Neural progenitor cell (in vitro differentiated cells): ENCODE data around the gene SIM2. TPM values are rescaled to one million over a fixed set of nuclear protein-coding genes. Genes with fewer than 3 reads are reported as not detected.

Source experiments
- DNase-seq: peaks from one replicate; pipeline ENCODE4 v3.0.0-alpha.2; 2016; ENCODE audit warnings: low spot score
- H2AFZ ChIP-seq: fragments of 200-600 bp; sonication (generic); replicated peaks from 2 replicates; pipeline ENCODE4 v1.6.1; 2016; ENCODE audit warnings: antibody characterized with exemption
- H3F3A ChIP-seq: fragments of 200-600 bp; sonication (generic); 2 replicates; pipeline ENCODE4 v1.6.1; 2016; ENCODE audit warnings: antibody characterized with exemption, low read depth
- H3K27ac ChIP-seq: fragments of 200-600 bp; sonication (generic); 2 replicates; pipeline ENCODE4 v1.5.1; 2016; ENCODE audit warnings: mild to moderate bottlenecking
- H3K27me3 ChIP-seq: fragments of 200-600 bp; sonication (generic); 2 replicates; pipeline ENCODE4 v1.6.1; 2016; ENCODE audit warnings: mild to moderate bottlenecking, moderate library complexity
- H3K36me3 ChIP-seq: fragments of 200-600 bp; sonication (generic); 2 replicates; pipeline ENCODE4 v1.5.1; 2016
- H3K4me1 ChIP-seq: fragments of 200-600 bp; sonication (generic); 2 replicates; pipeline ENCODE4 v1.6.1; 2016; ENCODE audit warnings: mixed run types
- H3K4me2 ChIP-seq: fragments of 200-600 bp; sonication (generic); 2 replicates; pipeline ENCODE4 v1.6.1; 2016
- H3K4me3 ChIP-seq: fragments of 200-600 bp; sonication (generic); 2 replicates; pipeline ENCODE4 v1.5.1; 2016
- H3K79me2 ChIP-seq: fragments of 200-600 bp; sonication (generic); 2 replicates; pipeline ENCODE4 v1.6.1; 2016; ENCODE audit warnings: low read depth
- H3K9ac ChIP-seq: fragments of 200-600 bp; sonication (generic); 2 replicates; pipeline ENCODE4 v1.6.1; 2016
- H3K9me3 ChIP-seq: fragments of 200-600 bp; sonication (generic); 2 replicates; pipeline ENCODE4 v1.5.1; 2016; ENCODE audit warnings: low read depth
- H4K20me1 ChIP-seq: fragments of 200-600 bp; sonication (generic); 2 replicates; pipeline ENCODE4 v1.6.1; 2016; ENCODE audit warnings: low read depth
- H3K27ac Mint-ChIP-seq: 3 replicates; pipeline ENCODE4 v1.8.0; 2021; ENCODE audit warnings: mixed read lengths
- H3K27me3 Mint-ChIP-seq: 2 replicates; pipeline ENCODE4 v1.8.0; 2022; ENCODE audit warnings: low read depth, mild to moderate bottlenecking, inconsistent platforms, moderate library complexity, mixed read lengths; ENCODE audit not compliant: insufficient read depth
- H3K36me3 Mint-ChIP-seq: 3 replicates; pipeline ENCODE4 v1.8.0; 2021; ENCODE audit warnings: mixed read lengths
- H3K4me1 Mint-ChIP-seq: 3 replicates; pipeline ENCODE4 v1.8.0; 2021; ENCODE audit warnings: mixed read lengths
- H3K4me3 Mint-ChIP-seq: 3 replicates; pipeline ENCODE4 v1.8.0; 2021; ENCODE audit warnings: mild to moderate bottlenecking, moderate library complexity, mixed read lengths
- H3K9me3 Mint-ChIP-seq: 3 replicates; pipeline ENCODE4 v1.8.0; 2020; ENCODE audit warnings: mixed read lengths
- CTCF ChIP-seq: fragments of 200-600 bp; sonication (generic); IDR thresholded peaks from 2 replicates; pipeline ENCODE4 v1.5.1; 2017; ENCODE audit warnings: antibody characterized with exemption, mild to moderate bottlenecking
- EZH2 ChIP-seq: fragments of 200-600 bp; sonication (generic); IDR thresholded peaks from 2 replicates; pipeline ENCODE4 v1.6.1; 2017; ENCODE audit warnings: antibody characterized with exemption, mild to moderate bottlenecking, moderate library complexity
- EZH2phosphoT487 ChIP-seq: fragments of 200-600 bp; sonication (generic); IDR thresholded peaks from 2 replicates; pipeline ENCODE4 v1.6.1; 2017; ENCODE audit warnings: antibody characterized with exemption
- total RNA-seq: library from RNA; depleted of rRNA; stranded (reverse); fragments of >200 nt; gene quantifications from 2 replicates; pipeline ENCODE4 v1.2.3, GENCODE V29; 2015; ENCODE audit warnings: low replicate concordance

Gene SIM2
- total RNA-seq, 1 donor from 2014 or later, result not detected

GRCh38 chr21:36743446-36743845 is 44.5 kb downstream of the SIM2 start:
- no peak overlapping the region for H3K27ac Mint-ChIP-seq
- Histone ChIP-seq H3K36me3 (no peaks in the 10 kb centered on the region), H3K4me2 (no peak overlapping the region), H3K9me3 (no peaks in the 10 kb centered on the region), H3K27ac (no peak overlapping the region), H3F3A (peaks cover 9% of the 10 kb centered on the region), H3K4me1 (peaks cover 11% of the 10 kb centered on the region), H3K79me2 (no peaks in the 10 kb centered on the region), H4K20me1 (no peaks in the 10 kb centered on the region), H3K27me3 (peaks cover 35% of the 10 kb centered on the region), H3K4me3 (no peak overlapping the region), H3K9ac (no peak overlapping the region), H2AFZ (no peak overlapping the region)
- no peaks in the 10 kb centered on the region for H3K9me3 Mint-ChIP-seq
- peaks cover 20% of the 10 kb centered on the region for H3K4me1 Mint-ChIP-seq
- no peaks in the 10 kb centered on the region for H3K36me3 Mint-ChIP-seq
- H3K4me3 Mint-ChIP-seq, result no peak overlapping the region
- peaks cover 8% of the 10 kb centered on the region for H3K27me3 Mint-ChIP-seq
- no peak for DNase-seq
- TF ChIP-seq EZH2phosphoT487 (no peak), EZH2 (no peak), CTCF (no peak)

- no peak overlapping the region for H3K4me3 ChIP-seq
- H3K27me3 ChIP-seq, result peaks cover 40% of the 10 kb centered on the region
- H3K4me1 ChIP-seq, result peaks cover 18% of the 10 kb centered on the region
- no peak overlapping the region for H3K4me3 Mint-ChIP-seq
- H3K27ac Mint-ChIP-seq, result no peak overlapping the region
- no peaks in the 10 kb centered on the region for H4K20me1 ChIP-seq
- H3K4me1 Mint-ChIP-seq, result peaks cover 25% of the 10 kb centered on the region
- peaks cover 9% of the 10 kb centered on the region for H3F3A ChIP-seq
- no peak for DNase-seq
- TF ChIP-seq CTCF, result no peak
- TF ChIP-seq EZH2, result no peak
- TF ChIP-seq EZH2phosphoT487, result no peak
- no peaks in the 10 kb centered on the region for H3K79me2 ChIP-seq
- no peak overlapping the region for H2AFZ ChIP-seq
- no peak overlapping the region for H3K27ac ChIP-seq
- H3K36me3 ChIP-seq, result no peaks in the 10 kb centered on the region
- H3K4me2 ChIP-seq, result no peak overlapping the region
- H3K9ac ChIP-seq, result no peak overlapping the region
- peaks cover 10% of the 10 kb centered on the region for H3K27me3 Mint-ChIP-seq
- H3K9me3 ChIP-seq, result no peaks in the 10 kb centered on the region
- H3K36me3 Mint-ChIP-seq, result no peaks in the 10 kb centered on the region
- H3K9me3 Mint-ChIP-seq, result no peaks in the 10 kb centered on the region
Measured at GRCh38 chr21:36744190-36744559, 45.3 kb downstream of the SIM2 start.

- H3K4me3 Mint-ChIP-seq, result no peak overlapping the region
- Histone ChIP-seq H3K27me3 (peaks cover 40% of the 10 kb centered on the region), H3K27ac (no peak overlapping the region), H2AFZ (no peak overlapping the region), H3K9ac (no peak overlapping the region), H4K20me1 (no peaks in the 10 kb centered on the region), H3K36me3 (no peaks in the 10 kb centered on the region), H3K79me2 (no peaks in the 10 kb centered on the region), H3K4me1 (peaks cover 23% of the 10 kb centered on the region), H3K4me2 (no peak overlapping the region), H3K9me3 (no peaks in the 10 kb centered on the region), H3K4me3 (no peak overlapping the region), H3F3A (peaks cover 12% of the 10 kb centered on the region)
- peaks cover 30% of the 10 kb centered on the region for H3K4me1 Mint-ChIP-seq
- no peak for TF ChIP-seq EZH2
- no peak for TF ChIP-seq CTCF
- TF ChIP-seq EZH2phosphoT487, result no peak
- peaks cover 10% of the 10 kb centered on the region for H3K27me3 Mint-ChIP-seq
- no peak for DNase-seq
- peak overlapping the region; percentile 66 for H3K27ac Mint-ChIP-seq
- H3K36me3 Mint-ChIP-seq, result no peaks in the 10 kb centered on the region
- H3K9me3 Mint-ChIP-seq, result no peaks in the 10 kb centered on the region
Measured at GRCh38 chr21:36744560-36745231, 45.8 kb downstream of the SIM2 start.
